ENCODE measurements around the gene MCU. TPM values are rescaled to one million over a fixed set of nuclear protein-coding genes. Genes with fewer than 3 reads are reported as not detected.
"Not testable (repeated sequence)": the region's sequence is repeated elsewhere in the genome, so short reads cannot be mapped to it uniquely, and the experiment has no call there.

Gene MCU
- polyA plus RNA-seq, 6 donors from 2014 or later = 6.0 to 14.9 (median 10.2) TPM

- DNase-seq = no peak
Measured at GRCh38 chr10:72691470-72691862, 477 bp upstream of the MCU start.

GRCh38 chr10:72692744-72692993 lies 726 bp downstream of the MCU start:
- H3K36me3 Mint-ChIP-seq = no peaks in the 10 kb centered on the region
- H3K9me3 Mint-ChIP-seq = no peaks in the 10 kb centered on the region
- peak overlapping the region; percentile 81 to 97 (median 91) for H3K4me3 Mint-ChIP-seq
- H3K27me3 Mint-ChIP-seq = peaks cover 0 to 4% (median 0%) of the 10 kb centered on the region in 3 donors
- H3K4me1 Mint-ChIP-seq = peaks cover 30 to 36% (median 35%) of the 10 kb centered on the region in 3 donors
- peak overlapping the region; percentile 3 to 93 (median 80) for H3K27ac Mint-ChIP-seq
- ATAC-seq (ENCODE audit: low read depth in 2 of 2) (no peak), DNase-seq (peak; percentile 45)

More at GRCh38 chr10:72691470-72691862, 477 bp upstream of the MCU start:
- peak overlapping the region in 5 of 6 donors; percentile 39 to 88 (median 59) for H3K27ac Mint-ChIP-seq
- peak overlapping the region; percentile 84 to 96 (median 90) for H3K4me3 Mint-ChIP-seq
- H3K36me3 Mint-ChIP-seq = no peaks in the 10 kb centered on the region
- no peak for ATAC-seq (ENCODE audit: low read depth in 2 of 2)
- H3K4me1 Mint-ChIP-seq = peaks cover 28 to 36% (median 35%) of the 10 kb centered on the region in 3 donors
- no peaks in the 10 kb centered on the region for H3K9me3 Mint-ChIP-seq
- peaks cover 0 to 4% (median 0%) of the 10 kb centered on the region in 3 donors for H3K27me3 Mint-ChIP-seq

GRCh38 chr10:72692994-72693781 lies 1.2 kb downstream of the MCU start:
- Mint-ChIP-seq H3K4me1 (peaks cover 30 to 36% (median 35%) of the 10 kb centered on the region in 3 donors), H3K27me3 (no peaks in the 10 kb centered on the region), H3K36me3 (no peaks in the 10 kb centered on the region), H3K27ac (peak overlapping the region; percentile 3 to 92 (median 68)), H3K9me3 (no peaks in the 10 kb centered on the region), H3K4me3 (peak overlapping the region; percentile 81 to 97 (median 91))
- no peak for ATAC-seq (ENCODE audit: low read depth in 2 of 2)
- peak; percentile 11 for DNase-seq

GRCh38 chr10:72694476-72695369 lies 2.8 kb downstream of the MCU start:
- Mint-ChIP-seq H3K36me3 (no peaks in the 10 kb centered on the region), H3K27me3 (no peaks in the 10 kb centered on the region), H3K4me3 (peak overlapping the region in 4 of 8 donors; percentile 11 to 88 (median 25))

GRCh38 chr10:72695496-72695895 lies 3.6 kb downstream of the MCU start:
- H3K9me3 Mint-ChIP-seq = no peaks in the 10 kb centered on the region
- H3K27ac Mint-ChIP-seq = peak overlapping the region in 1 of 6 donors; percentile 26
- H3K4me1 Mint-ChIP-seq = peaks cover 30 to 36% (median 35%) of the 10 kb centered on the region in 3 donors
- ATAC-seq (ENCODE audit: low read depth in 2 of 2) = no peak
- H3K4me3 Mint-ChIP-seq = peak overlapping the region in 1 of 8 donors; percentile 88
- DNase-seq = no peak
- no peaks in the 10 kb centered on the region for H3K36me3 Mint-ChIP-seq
- H3K27me3 Mint-ChIP-seq = no peaks in the 10 kb centered on the region

More at GRCh38 chr10:72694476-72695369, 2.8 kb downstream of the MCU start:
- Mint-ChIP-seq H3K9me3 (no peaks in the 10 kb centered on the region), H3K4me1 (peaks cover 30 to 36% (median 35%) of the 10 kb centered on the region in 3 donors), H3K27ac (peak overlapping the region in 2 of 6 donors; percentile 0 to 3)
- ATAC-seq (ENCODE audit: low read depth in 2 of 2) (no peak), DNase-seq (no peak)

- H3K27me3 Mint-ChIP-seq = no peaks in the 10 kb centered on the region
- DNase-seq = no peak
- no peak for ATAC-seq (ENCODE audit: low read depth in 2 of 2)
- H3K27ac Mint-ChIP-seq = no peak overlapping the region
- peaks cover 28 to 36% (median 29%) of the 10 kb centered on the region in 3 donors for H3K4me1 Mint-ChIP-seq
- H3K4me3 Mint-ChIP-seq = no peak overlapping the region
- no peaks in the 10 kb centered on the region for H3K9me3 Mint-ChIP-seq
- no peaks in the 10 kb centered on the region for H3K36me3 Mint-ChIP-seq
Measured at GRCh38 chr10:72697716-72698115, 5.8 kb downstream of the MCU start.

GRCh38 chr10:72702465-72702864 lies 10.5 kb downstream of the MCU start:
- H3K4me3 Mint-ChIP-seq; DNase-seq; ATAC-seq (ENCODE audit: low read depth in 2 of 2); H3K4me1 Mint-ChIP-seq; H3K27me3 Mint-ChIP-seq; H3K9me3 Mint-ChIP-seq; H3K36me3 Mint-ChIP-seq: not testable (repeated sequence)
- H3K27ac Mint-ChIP-seq = peak overlapping the region in 1 of 6 donors; percentile 28

GRCh38 chr10:72702868-72703581 lies 11.1 kb downstream of the MCU start:
- H3K4me1 Mint-ChIP-seq = peaks cover 5 to 8% (median 6%) of the 10 kb centered on the region in 3 donors
- DNase-seq (no peak), ATAC-seq (ENCODE audit: low read depth in 2 of 2) (no peak)
- H3K4me3 Mint-ChIP-seq = no peak overlapping the region
- no peaks in the 10 kb centered on the region for H3K9me3 Mint-ChIP-seq
- no peaks in the 10 kb centered on the region for H3K36me3 Mint-ChIP-seq
- peak overlapping the region in 2 of 6 donors; percentile 22 to 28 for H3K27ac Mint-ChIP-seq
- no peaks in the 10 kb centered on the region for H3K27me3 Mint-ChIP-seq

GRCh38 chr10:72704117-72704516 lies 12.2 kb downstream of the MCU start:
- no peaks in the 10 kb centered on the region for H3K27me3 Mint-ChIP-seq
- H3K4me3 Mint-ChIP-seq = no peak overlapping the region
- DNase-seq (no peak), ATAC-seq (ENCODE audit: low read depth in 2 of 2) (no peak)
- peaks cover 6 to 8% (median 8%) of the 10 kb centered on the region in 3 donors for H3K4me1 Mint-ChIP-seq
- H3K9me3 Mint-ChIP-seq = no peaks in the 10 kb centered on the region
- H3K36me3 Mint-ChIP-seq = no peaks in the 10 kb centered on the region
- H3K27ac Mint-ChIP-seq = peak overlapping the region in 1 of 6 donors; percentile 24

GRCh38 chr10:72709041-72709440 lies 17.1 kb downstream of the MCU start:
- Mint-ChIP-seq H3K27ac (peak overlapping the region in 2 of 6 donors; percentile 15 to 42), H3K4me1 (peaks cover 0 to 9% (median under 1%) of the 10 kb centered on the region in 3 donors), H3K36me3 (no peaks in the 10 kb centered on the region), H3K4me3 (no peak overlapping the region), H3K27me3 (no peaks in the 10 kb centered on the region), H3K9me3 (no peaks in the 10 kb centered on the region)
- ATAC-seq (ENCODE audit: low read depth in 2 of 2) (no peak), DNase-seq (no peak)

GRCh38 chr10:72712136-72712535 lies 20.2 kb downstream of the MCU start:
- Mint-ChIP-seq H3K4me1 (peaks cover 0 to 8% (median 0%) of the 10 kb centered on the region in 3 donors), H3K9me3 (no peaks in the 10 kb centered on the region), H3K27me3 (no peaks in the 10 kb centered on the region), H3K4me3 (no peak overlapping the region), H3K27ac (no peak overlapping the region), H3K36me3 (no peaks in the 10 kb centered on the region)
- no peak for ATAC-seq (ENCODE audit: low read depth in 2 of 2)
- DNase-seq = no peak

- no peak overlapping the region for H3K4me3 Mint-ChIP-seq
- no peaks in the 10 kb centered on the region for H3K36me3 Mint-ChIP-seq
- no peaks in the 10 kb centered on the region for H3K27me3 Mint-ChIP-seq
- DNase-seq (no peak), ATAC-seq (ENCODE audit: low read depth in 2 of 2) (no peak)
- no peak overlapping the region for H3K27ac Mint-ChIP-seq
- no peaks in the 10 kb centered on the region for H3K9me3 Mint-ChIP-seq
- peaks cover 0 to 6% (median 4%) of the 10 kb centered on the region in 3 donors for H3K4me1 Mint-ChIP-seq
Measured at GRCh38 chr10:72719941-72720592, 28.1 kb downstream of the MCU start.
